Measurements from ENCODE around the gene PTPRD.

The PTPRD gene

DNA sequence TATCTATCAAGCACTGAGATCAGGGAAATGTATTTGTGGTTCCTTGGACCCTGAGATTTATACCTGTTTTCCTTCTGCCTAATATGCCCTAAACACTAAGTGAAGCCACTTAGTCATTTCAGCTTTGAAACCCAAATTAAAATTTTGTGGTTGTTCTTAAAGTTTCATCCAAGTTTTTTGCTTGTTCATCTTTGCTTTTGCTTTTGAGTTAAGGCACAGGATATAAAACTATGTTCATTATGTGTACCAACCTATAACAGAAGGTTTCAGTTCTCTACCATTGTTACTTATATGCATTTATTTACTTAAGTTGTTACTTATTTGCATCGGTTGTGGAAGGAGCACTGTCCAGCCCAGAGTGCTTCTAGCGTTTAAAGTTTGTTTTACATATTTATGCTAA, 382.3 kb downstream of the PTPRD start:
- TF ChIP-seq CTCF (conservative IDR thresholded peaks at IDR 0.05; ENCODE audit: low read depth, low read length): no peak
- Histone ChIP-seq H3K4me3 (IDR thresholded peaks at IDR 0.05; ENCODE audit: insufficient read depth, low read depth, low read length) (no peak overlapping the region), H4K20me1 (ENCODE audit: insufficient read depth) (no peaks in the 10 kb centered on the region), H3K79me2 (ENCODE audit: insufficient read depth, low read depth) (no peaks in the 10 kb centered on the region), H3K27ac (no peak overlapping the region), H3K4me2 (no peak overlapping the region), H3K4me1 (ENCODE audit: low read depth, poor library complexity, severe bottlenecking) (no peaks in the 10 kb centered on the region), H3K36me3 (ENCODE audit: insufficient read depth) (no peaks in the 10 kb centered on the region), H2AFZ (ENCODE audit: low read depth) (no peak overlapping the region), H3K9ac (no peak overlapping the region), H3K27me3 (ENCODE audit: insufficient read depth, low read depth) (no peaks in the 10 kb centered on the region)

- no peak overlapping the region for H3K4me2 ChIP-seq
- H3K27ac ChIP-seq: no peak overlapping the region
Observed at GRCh38 chr9:10228082-10228481, 384.7 kb downstream of the PTPRD start.

GRCh38 chr9:10226996-10227395, 385.8 kb downstream of the PTPRD start:
- H2AFZ ChIP-seq (ENCODE audit: low read depth): no peak overlapping the region
- H3K27ac ChIP-seq: no peak overlapping the region
- H3K27me3 ChIP-seq (ENCODE audit: insufficient read depth, low read depth): no peaks in the 10 kb centered on the region
- TF ChIP-seq CTCF (conservative IDR thresholded peaks at IDR 0.05; ENCODE audit: low read depth, low read length): no peak
- H3K79me2 ChIP-seq (ENCODE audit: insufficient read depth, low read depth): no peaks in the 10 kb centered on the region
- no peak overlapping the region for H3K9ac ChIP-seq
- H4K20me1 ChIP-seq (ENCODE audit: insufficient read depth): no peaks in the 10 kb centered on the region
- H3K36me3 ChIP-seq (ENCODE audit: insufficient read depth): no peaks in the 10 kb centered on the region
- H3K4me3 ChIP-seq (IDR thresholded peaks at IDR 0.05; ENCODE audit: insufficient read depth, low read depth, low read length): no peak overlapping the region
- no peaks in the 10 kb centered on the region for H3K4me1 ChIP-seq (ENCODE audit: low read depth, poor library complexity, severe bottlenecking)
- H3K4me2 ChIP-seq: no peak overlapping the region

More at GRCh38 chr9:10228082-10228481, 384.7 kb downstream of the PTPRD start:
- Histone ChIP-seq H4K20me1 (ENCODE audit: insufficient read depth) (no peaks in the 10 kb centered on the region), H3K4me3 (IDR thresholded peaks at IDR 0.05; ENCODE audit: insufficient read depth, low read depth, low read length) (no peak overlapping the region), H2AFZ (ENCODE audit: low read depth) (no peak overlapping the region), H3K27me3 (ENCODE audit: insufficient read depth, low read depth) (no peaks in the 10 kb centered on the region), H3K79me2 (ENCODE audit: insufficient read depth, low read depth) (no peaks in the 10 kb centered on the region), H3K36me3 (ENCODE audit: insufficient read depth) (no peaks in the 10 kb centered on the region), H3K4me1 (ENCODE audit: low read depth, poor library complexity, severe bottlenecking) (no peaks in the 10 kb centered on the region), H3K9ac (no peak overlapping the region)
- TF ChIP-seq CTCF (conservative IDR thresholded peaks at IDR 0.05; ENCODE audit: low read depth, low read length): no peak

DNA sequence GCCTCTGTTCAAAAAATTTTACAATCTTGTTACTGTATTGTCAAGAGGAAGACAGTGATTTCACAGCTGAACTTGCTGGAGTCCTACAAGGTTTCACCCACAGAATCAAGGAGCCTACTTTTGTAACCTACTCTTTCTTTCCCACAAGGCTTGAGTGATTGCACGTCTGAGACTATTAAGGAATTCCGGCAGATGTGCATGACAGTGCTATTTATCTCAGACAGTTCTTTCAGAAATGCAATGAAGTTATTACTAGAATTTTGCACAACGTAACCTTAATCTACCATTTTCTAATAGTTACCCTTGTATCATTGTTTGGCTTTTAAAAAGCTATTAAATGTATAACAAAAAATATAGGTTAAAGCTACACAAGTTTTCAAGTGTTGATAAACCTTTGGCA, 400.1 kb downstream of the PTPRD start:
- H3K27me3 ChIP-seq (ENCODE audit: insufficient read depth, low read depth): no peaks in the 10 kb centered on the region
- H3K4me3 ChIP-seq (IDR thresholded peaks at IDR 0.05; ENCODE audit: insufficient read depth, low read depth, low read length): no peak overlapping the region
- H4K20me1 ChIP-seq (ENCODE audit: insufficient read depth): no peaks in the 10 kb centered on the region
- H3K79me2 ChIP-seq (ENCODE audit: insufficient read depth, low read depth): no peaks in the 10 kb centered on the region
- no peak overlapping the region for H3K4me2 ChIP-seq
- no peak overlapping the region for H2AFZ ChIP-seq (ENCODE audit: low read depth)
- no peaks in the 10 kb centered on the region for H3K4me1 ChIP-seq (ENCODE audit: low read depth, poor library complexity, severe bottlenecking)
- H3K27ac ChIP-seq: no peak overlapping the region
- no peaks in the 10 kb centered on the region for H3K36me3 ChIP-seq (ENCODE audit: insufficient read depth)
- no peak overlapping the region for H3K9ac ChIP-seq
- TF ChIP-seq CTCF (conservative IDR thresholded peaks at IDR 0.05; ENCODE audit: low read depth, low read length): no peak

DNA sequence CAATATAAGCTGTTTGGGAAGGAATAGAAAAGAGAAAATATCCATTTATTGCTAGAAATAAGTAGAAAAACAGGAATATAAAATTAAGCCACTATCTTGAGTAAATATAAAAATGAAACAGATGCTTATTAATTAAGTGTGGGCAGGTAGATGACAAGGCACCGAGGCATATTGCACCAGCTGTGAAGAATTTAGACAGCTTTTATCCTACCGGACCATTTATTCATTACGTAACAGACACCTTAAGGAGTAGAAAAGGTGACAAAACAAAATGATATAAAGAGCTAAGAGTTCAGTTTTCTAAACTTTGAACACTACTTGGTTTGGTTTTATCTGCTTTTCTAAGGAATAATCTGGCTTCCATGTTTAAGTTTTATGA, 404.1 kb downstream of the PTPRD start:
- TF ChIP-seq CTCF (conservative IDR thresholded peaks at IDR 0.05; ENCODE audit: low read depth, low read length): no peak
- H3K4me3 ChIP-seq (IDR thresholded peaks at IDR 0.05; ENCODE audit: insufficient read depth, low read depth, low read length): no peak overlapping the region
- H3K79me2 ChIP-seq (ENCODE audit: insufficient read depth, low read depth): no peaks in the 10 kb centered on the region
- H2AFZ ChIP-seq (ENCODE audit: low read depth): no peak overlapping the region
- H3K36me3 ChIP-seq (ENCODE audit: insufficient read depth): no peaks in the 10 kb centered on the region
- H3K4me1 ChIP-seq (ENCODE audit: low read depth, poor library complexity, severe bottlenecking): no peaks in the 10 kb centered on the region
- H3K27me3 ChIP-seq (ENCODE audit: insufficient read depth, low read depth): no peaks in the 10 kb centered on the region
- no peak overlapping the region for H3K27ac ChIP-seq
- no peaks in the 10 kb centered on the region for H4K20me1 ChIP-seq (ENCODE audit: insufficient read depth)
- H3K4me2 ChIP-seq: no peak overlapping the region
- H3K9ac ChIP-seq: no peak overlapping the region

Measured in KMS-11 (cell line).